ENCODE data around the gene NCK2.

NCK2 gene

GRCh38 chr2:105777506-105778055, 32.9 kb downstream of the NCK2 start:
- DNase-seq (ENCODE audit: low read depth), result no peak

- no peak for DNase-seq (ENCODE audit: low read depth)
These were observed 33.4 kb downstream of the NCK2 start for GRCh38 chr2:105778080-105778607.

GRCh38 chr2:105779394-105779793, 34.7 kb downstream of the NCK2 start:
- DNase-seq (ENCODE audit: low read depth), result no peak

- no peak for DNase-seq (ENCODE audit: low read depth)
These were observed 35.9 kb downstream of the NCK2 start for GRCh38 chr2:105780606-105781005.

GRCh38 chr2:105781274-105781978, 36.7 kb downstream of the NCK2 start:
- peak; percentile 25 for DNase-seq (ENCODE audit: low read depth)

- DNase-seq (ENCODE audit: low read depth), result no peak
These were observed 37.4 kb downstream of the NCK2 start for GRCh38 chr2:105782123-105782522.

GRCh38 chr2:105782646-105783045, 37.9 kb downstream of the NCK2 start:
- DNase-seq (ENCODE audit: low read depth), result no peak

GRCh38 chr2:105783151-105783738, 38.5 kb downstream of the NCK2 start:
- DNase-seq (ENCODE audit: low read depth), result no peak

- no peak for DNase-seq (ENCODE audit: low read depth)
These were observed 39.3 kb downstream of the NCK2 start for GRCh38 chr2:105783972-105784371.

GRCh38 chr2:105784589-105784988, 39.9 kb downstream of the NCK2 start:
- no peak for DNase-seq (ENCODE audit: low read depth)

- DNase-seq (ENCODE audit: low read depth), result no peak
These were observed 40.6 kb downstream of the NCK2 start for GRCh38 chr2:105785095-105785847.

- no peak for DNase-seq (ENCODE audit: low read depth)
These were observed 41.8 kb downstream of the NCK2 start for GRCh38 chr2:105786231-105787230.

GRCh38 chr2:105787376-105788318, 42.9 kb downstream of the NCK2 start:
- no peak for DNase-seq (ENCODE audit: low read depth)

- DNase-seq (ENCODE audit: low read depth), result no peak
These were observed 44.1 kb downstream of the NCK2 start for GRCh38 chr2:105788670-105789290.

- DNase-seq (ENCODE audit: low read depth), result peak; percentile 56
These were observed 45.2 kb downstream of the NCK2 start for GRCh38 chr2:105789745-105790460.

- DNase-seq (ENCODE audit: low read depth), result no peak
These were observed 45.9 kb downstream of the NCK2 start for GRCh38 chr2:105790461-105791149.

GRCh38 chr2:105791229-105791628, 46.5 kb downstream of the NCK2 start:
- DNase-seq (ENCODE audit: low read depth), result no peak

GRCh38 chr2:105792561-105792960, 47.8 kb downstream of the NCK2 start:
- DNase-seq (ENCODE audit: low read depth), result no peak
